Parathyroid adenoma (tissue), 2 donors: ENCODE data around the gene KRT10.

Source experiments
- H2AFZ ChIP-seq: fragments of 300-600 bp; sonication (generic); one replicate; pipeline ENCODE4 v1.7.0; 2017; ENCODE audit warnings: antibody characterized with exemption, mild to moderate bottlenecking
- H3K27ac ChIP-seq: fragments of 300-600 bp; sonication (generic); one replicate; pipeline ENCODE4 v1.7.0; 2017
- H3K27me3 ChIP-seq: fragments of 300-600 bp; sonication (generic); one replicate; pipeline ENCODE4 v1.7.0; 2017; ENCODE audit warnings: low read length; ENCODE audit not compliant: control insufficient read depth, insufficient read depth
- H3K36me3 ChIP-seq: fragments of 300-600 bp; sonication (generic); one replicate; pipeline ENCODE4 v1.7.0; 2017; ENCODE audit warnings: low read length; ENCODE audit not compliant: control insufficient read depth, insufficient read depth
- H3K4me1 ChIP-seq: fragments of 300-600 bp; sonication (generic); one replicate; pipeline ENCODE4 v1.7.0; 2017; ENCODE audit warnings: control low read depth
- H3K4me2 ChIP-seq: fragments of 300-600 bp; sonication (generic); one replicate; pipeline ENCODE4 v1.7.0; 2017; ENCODE audit warnings: low read length
- H3K4me3 ChIP-seq: fragments of 300-600 bp; sonication (generic); one replicate; pipeline ENCODE4 v1.7.0; 2017; ENCODE audit warnings: low read depth, low read length
- H3K79me2 ChIP-seq: fragments of 300-600 bp; sonication (generic); one replicate; pipeline ENCODE4 v1.7.0; 2017; ENCODE audit warnings: control low read depth
- H3K9ac ChIP-seq: fragments of 300-600 bp; sonication (generic); one replicate; pipeline ENCODE4 v1.7.0; 2017; ENCODE audit warnings: mild to moderate bottlenecking
- H3K9me3 ChIP-seq: fragments of 300-600 bp; sonication (generic); one replicate; pipeline ENCODE4 v1.7.0; 2017; ENCODE audit warnings: low read length; ENCODE audit not compliant: control insufficient read depth
- TF ChIP-seq, protein P1 (sequence below): fragments of 300-600 bp; sonication (generic); IDR thresholded peaks from one replicate; pipeline ENCODE4 v1.7.0; 2017; ENCODE audit warnings: antibody characterized with exemption, mild to moderate bottlenecking
- donor health status: primary hyperparathyroidism.

KRT10 gene

DNA sequence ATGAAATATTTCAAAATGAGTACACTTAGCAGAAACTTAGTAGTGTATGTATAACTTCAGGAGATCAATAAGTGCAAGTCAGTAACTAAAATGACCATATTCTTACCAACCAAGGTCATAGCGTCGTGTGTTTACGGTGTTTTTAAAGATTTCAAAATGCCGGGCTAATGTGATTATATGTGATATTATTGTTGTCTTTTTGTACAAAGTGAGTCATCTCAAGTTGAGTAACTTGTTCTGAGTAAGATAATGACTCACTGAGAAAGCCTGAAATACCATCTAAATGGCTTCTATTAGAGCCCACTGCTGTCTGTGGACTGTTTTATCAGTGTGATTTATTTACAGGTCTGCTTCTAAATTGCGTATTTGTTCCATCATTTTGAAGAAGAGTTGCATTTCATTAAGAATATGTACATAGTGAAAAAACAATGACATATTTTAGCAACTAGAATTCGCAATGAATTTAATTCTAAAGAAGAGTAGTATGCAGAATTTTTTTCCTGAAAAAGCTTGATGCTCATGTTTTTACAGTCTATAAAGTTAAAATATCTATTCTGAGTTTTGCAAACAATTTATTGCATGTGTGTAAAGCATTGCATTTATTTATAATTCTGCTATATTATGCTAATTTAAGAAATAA, 31.9 kb upstream of the KRT10 start:
- Histone ChIP-seq H3K4me3 (no peak overlapping the region), H2AFZ (no peak overlapping the region), H3K79me2 (no peaks in the 10 kb centered on the region), H3K4me1 (no peaks in the 10 kb centered on the region), H3K27ac (no peak overlapping the region), H3K9ac (no peak overlapping the region), H3K36me3 (no peaks in the 10 kb centered on the region), H3K9me3 (no peaks in the 10 kb centered on the region), H3K4me2 (no peak overlapping the region), H3K27me3 (no peaks in the 10 kb centered on the region)
- TF ChIP-seq, protein P1, sequence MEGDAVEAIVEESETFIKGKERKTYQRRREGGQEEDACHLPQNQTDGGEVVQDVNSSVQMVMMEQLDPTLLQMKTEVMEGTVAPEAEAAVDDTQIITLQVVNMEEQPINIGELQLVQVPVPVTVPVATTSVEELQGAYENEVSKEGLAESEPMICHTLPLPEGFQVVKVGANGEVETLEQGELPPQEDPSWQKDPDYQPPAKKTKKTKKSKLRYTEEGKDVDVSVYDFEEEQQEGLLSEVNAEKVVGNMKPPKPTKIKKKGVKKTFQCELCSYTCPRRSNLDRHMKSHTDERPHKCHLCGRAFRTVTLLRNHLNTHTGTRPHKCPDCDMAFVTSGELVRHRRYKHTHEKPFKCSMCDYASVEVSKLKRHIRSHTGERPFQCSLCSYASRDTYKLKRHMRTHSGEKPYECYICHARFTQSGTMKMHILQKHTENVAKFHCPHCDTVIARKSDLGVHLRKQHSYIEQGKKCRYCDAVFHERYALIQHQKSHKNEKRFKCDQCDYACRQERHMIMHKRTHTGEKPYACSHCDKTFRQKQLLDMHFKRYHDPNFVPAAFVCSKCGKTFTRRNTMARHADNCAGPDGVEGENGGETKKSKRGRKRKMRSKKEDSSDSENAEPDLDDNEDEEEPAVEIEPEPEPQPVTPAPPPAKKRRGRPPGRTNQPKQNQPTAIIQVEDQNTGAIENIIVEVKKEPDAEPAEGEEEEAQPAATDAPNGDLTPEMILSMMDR, result no peak

DNA sequence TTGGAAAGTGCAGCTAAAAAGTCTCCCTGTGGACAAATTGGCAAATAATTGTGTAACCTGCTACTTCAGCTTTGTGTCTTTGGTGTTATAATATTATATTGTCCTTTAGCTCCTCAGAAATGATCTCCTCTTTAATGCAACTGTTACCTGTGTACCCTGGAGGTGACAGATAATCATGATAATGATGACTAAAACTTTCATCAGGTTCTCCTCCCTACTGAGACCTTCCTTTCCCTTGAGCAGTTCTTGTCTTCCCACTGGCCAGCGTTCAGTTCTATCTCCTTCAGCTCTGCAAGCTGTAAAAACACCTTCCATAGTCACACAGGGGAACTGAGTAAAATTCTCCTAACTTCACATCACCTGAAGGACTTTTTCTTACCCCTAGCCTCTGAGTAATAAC, 29.9 kb upstream of the KRT10 start:
- Histone ChIP-seq H3K9ac (no peak overlapping the region), H3K4me2 (no peak overlapping the region), H3K4me3 (no peak overlapping the region), H3K27ac (no peak overlapping the region), H2AFZ (no peak overlapping the region), H3K27me3 (no peaks in the 10 kb centered on the region), H3K36me3 (no peaks in the 10 kb centered on the region), H3K9me3 (no peaks in the 10 kb centered on the region), H3K79me2 (no peaks in the 10 kb centered on the region), H3K4me1 (no peaks in the 10 kb centered on the region)
- TF ChIP-seq, protein P1, result no peak

DNA sequence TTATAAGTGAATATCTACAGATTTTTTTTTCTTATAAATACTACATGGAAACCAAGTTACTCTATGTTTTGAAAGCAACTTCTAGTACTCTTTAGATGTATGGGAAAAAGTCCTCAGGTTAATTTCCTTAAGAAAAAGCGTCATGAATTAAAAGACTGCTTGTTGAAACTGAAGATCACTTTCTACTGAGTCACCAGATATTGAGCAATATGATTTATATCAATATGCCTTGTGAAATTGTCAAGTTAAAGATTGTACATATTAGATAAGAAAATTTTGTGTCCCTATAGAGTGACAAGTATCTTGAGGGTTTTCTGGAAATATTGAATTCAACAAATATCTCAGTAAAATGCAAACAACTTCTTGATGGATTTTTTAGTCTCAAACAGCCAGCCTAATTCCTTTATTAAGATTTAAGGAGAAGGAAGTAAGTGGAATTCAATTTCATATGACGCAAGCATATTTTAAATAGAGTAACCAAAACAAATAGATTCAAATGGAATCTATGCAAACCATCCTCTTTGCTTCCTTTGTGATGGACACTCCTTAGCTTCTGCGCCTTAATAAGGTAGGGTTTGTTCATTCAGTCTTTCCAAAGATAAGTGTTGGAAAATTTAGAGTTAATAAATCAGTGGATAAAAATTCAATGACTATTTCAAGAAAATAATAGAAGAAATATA, 28.0 kb upstream of the KRT10 start:
- Histone ChIP-seq H3K4me2 (no peak overlapping the region), H3K27me3 (no peaks in the 10 kb centered on the region), H3K4me1 (no peaks in the 10 kb centered on the region), H3K27ac (no peak overlapping the region), H2AFZ (no peak overlapping the region), H3K36me3 (no peaks in the 10 kb centered on the region), H3K4me3 (no peak overlapping the region), H3K9me3 (no peaks in the 10 kb centered on the region), H3K79me2 (no peaks in the 10 kb centered on the region), H3K9ac (no peak overlapping the region)
- TF ChIP-seq, protein P1, result no peak

DNA sequence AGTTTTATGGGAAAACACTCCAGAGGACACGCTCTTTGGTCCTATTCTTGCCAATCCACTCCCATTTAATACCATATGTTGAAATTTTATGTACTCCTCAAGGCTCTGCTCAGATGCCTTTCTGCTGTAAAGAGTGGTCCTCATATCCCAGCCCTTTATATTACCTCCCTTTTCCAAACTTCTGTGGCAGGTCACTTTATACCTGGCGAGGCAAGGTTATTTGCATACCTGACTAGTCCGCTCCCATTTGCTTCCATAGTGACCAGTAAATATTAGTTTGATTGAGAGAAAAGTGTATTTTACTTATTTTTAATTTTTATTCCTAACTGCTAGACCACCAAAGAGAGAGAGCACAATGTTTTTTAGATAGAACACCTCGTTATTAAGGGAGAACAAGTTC, 27.3 kb upstream of the KRT10 start:
- Histone ChIP-seq H3K9me3 (no peaks in the 10 kb centered on the region), H2AFZ (no peak overlapping the region), H3K4me2 (no peak overlapping the region), H3K4me3 (no peak overlapping the region), H3K9ac (no peak overlapping the region), H3K4me1 (no peaks in the 10 kb centered on the region), H3K36me3 (no peaks in the 10 kb centered on the region), H3K27ac (no peak overlapping the region), H3K79me2 (no peaks in the 10 kb centered on the region), H3K27me3 (no peaks in the 10 kb centered on the region)
- TF ChIP-seq, protein P1, result no peak
